22Rv1 (cell line): ENCODE measurements around the gene RAPGEFL1.

Source experiments
- H3K27ac ChIP-seq: fragments of 450-650 bp; 2 replicates; pipeline ENCODE4 v1.5.1; 2017
- CTCF ChIP-seq: fragments of 450-650 bp; IDR thresholded peaks from 2 replicates; pipeline ENCODE4 v1.5.1; 2017; ENCODE audit warnings: mild to moderate bottlenecking
- ZFX ChIP-seq: fragments of 450-650 bp; IDR thresholded peaks from 2 replicates; pipeline ENCODE4 v1.6.1; 2017; ENCODE audit warnings: antibody characterized with exemption, borderline replicate concordance

The RAPGEFL1 gene

GRCh38 chr17:40175928-40176753 lies 1.1 kb upstream of the RAPGEFL1 start:
- peak overlapping the region; percentile 66 for H3K27ac ChIP-seq
- TF ChIP-seq CTCF (no peak), ZFX (no peak)

- peak overlapping the region; percentile 66 for H3K27ac ChIP-seq
- no peak for TF ChIP-seq ZFX
- TF ChIP-seq CTCF, result no peak
These were observed 538 bp upstream of the RAPGEFL1 start for GRCh38 chr17:40176754-40177110.

- no peak for TF ChIP-seq CTCF
- no peak for TF ChIP-seq ZFX
- H3K27ac ChIP-seq, result no peak overlapping the region
These were observed 841 bp downstream of the RAPGEFL1 start for GRCh38 chr17:40178021-40178601.

GRCh38 chr17:40178660-40179059 lies 1.4 kb downstream of the RAPGEFL1 start:
- no peak for TF ChIP-seq ZFX
- no peak for TF ChIP-seq CTCF
- H3K27ac ChIP-seq, result no peak overlapping the region

- H3K27ac ChIP-seq, result no peak overlapping the region
- TF ChIP-seq CTCF (no peak), ZFX (no peak)
These were observed 2.8 kb downstream of the RAPGEFL1 start for GRCh38 chr17:40179923-40180659.

GRCh38 chr17:40180694-40181093 lies 3.4 kb downstream of the RAPGEFL1 start:
- no peak for TF ChIP-seq ZFX
- no peak for TF ChIP-seq CTCF
- no peak overlapping the region for H3K27ac ChIP-seq

GRCh38 chr17:40181205-40181604 lies 3.9 kb downstream of the RAPGEFL1 start:
- no peak overlapping the region for H3K27ac ChIP-seq
- TF ChIP-seq CTCF (no peak), ZFX (no peak)
